ENCODE data around the gene TMIGD1.

- no peak for TF ChIP-seq ZNF274 (IDR thresholded peaks at IDR 0.05; ENCODE audit: low read depth, low read length)
- no peak for TF ChIP-seq YY1 (IDR thresholded peaks at IDR 0.05; ENCODE audit: insufficient read depth, insufficient read length)
- no peak for TF ChIP-seq SUZ12 (IDR thresholded peaks at IDR 0.05; ENCODE audit: extremely low read depth, insufficient read depth, insufficient read length)
These were observed 42.1 kb downstream of the TMIGD1 start, which contains the start of gene BLMH for GRCh38 chr17:30291543-30292285.
